Left ventricle myocardium inferior (tissue), 1 donor: Measurements from ENCODE around the gene DLG2. TPM values are rescaled to one million over a fixed set of nuclear protein-coding genes. Genes with fewer than 3 reads are reported as not detected.

Experiments
- DNase-seq: peaks from one replicate; pipeline ENCODE4 v3.0.0-alpha.2; 2020
- H3K27ac ChIP-seq: fragments of 200-600 bp; replicated peaks from 2 replicates; pipeline ENCODE4 v1.8.0; 2021
- H3K27me3 ChIP-seq: fragments of 200-600 bp; 2 replicates; pipeline ENCODE4 v1.8.0; 2021; ENCODE audit warnings: low read depth
- H3K36me3 ChIP-seq: fragments of 200-600 bp; 2 replicates; pipeline ENCODE4 v1.8.0; 2021
- H3K4me1 ChIP-seq: fragments of 200-600 bp; 2 replicates; pipeline ENCODE4 v1.8.0; 2021
- H3K4me3 ChIP-seq: fragments of 200-600 bp; 2 replicates; pipeline ENCODE4 v1.8.0; 2021; ENCODE audit warnings: mild to moderate bottlenecking, moderate library complexity
- H3K9me3 ChIP-seq: fragments of 200-600 bp; replicated peaks from 2 replicates; pipeline ENCODE4 v1.8.0; 2021
- CTCF ChIP-seq: fragments of 200-600 bp; IDR thresholded peaks from 2 replicates; pipeline ENCODE4 v1.8.0; 2021; ENCODE audit warnings: antibody characterized with exemption, mild to moderate bottlenecking, borderline replicate concordance
- intact Hi-C: fragments of 100-400 bp; cut with micrococcal nuclease; formaldehyde crosslinking; loops from one replicate; pipeline ENCODE4 v1.11.0; 2022
- total RNA-seq: library from RNA; stranded (reverse); fragmentation: NEBNext Ultra II Directional; extraction: Animal tissue kit (Norgen Biotek cat#: 25700); gene quantifications from one replicate; pipeline ENCODE4 v1.2.1, GENCODE V29; 2021
- donor health status: DM: no; HTN: yes; CAD: no; lungs with severe emphysema.

DLG2 gene
- total RNA-seq, 1 donor from 2014 or later, result 6.5 TPM

GRCh38 chr11:84675396-84676025 is 951.6 kb downstream of the DLG2 start:
- Histone ChIP-seq H3K27ac (no peak overlapping the region), H3K9me3 (no peaks in the 10 kb centered on the region), H3K4me1 (no peaks in the 10 kb centered on the region), H3K36me3 (no peaks in the 10 kb centered on the region), H3K27me3 (no peaks in the 10 kb centered on the region), H3K4me3 (no peak overlapping the region)
- no peak for DNase-seq
- intact Hi-C loops, result no loop called here
- TF ChIP-seq CTCF, result no peak

- intact Hi-C loops, result no loop called here
- TF ChIP-seq CTCF, result no peak
- Histone ChIP-seq H3K27ac (no peak overlapping the region), H3K9me3 (no peaks in the 10 kb centered on the region), H3K27me3 (no peaks in the 10 kb centered on the region), H3K4me1 (no peaks in the 10 kb centered on the region), H3K4me3 (no peak overlapping the region), H3K36me3 (no peaks in the 10 kb centered on the region)
- no peak for DNase-seq
Observed at GRCh38 chr11:84673753-84674152, 953.4 kb downstream of the DLG2 start.

- no peaks in the 10 kb centered on the region for H3K27me3 ChIP-seq
- H3K4me3 ChIP-seq, result no peak overlapping the region
- no peak for DNase-seq
- H3K27ac ChIP-seq, result no peak overlapping the region
- no peaks in the 10 kb centered on the region for H3K9me3 ChIP-seq
- TF ChIP-seq CTCF, result no peak
- H3K36me3 ChIP-seq, result no peaks in the 10 kb centered on the region
- no peaks in the 10 kb centered on the region for H3K4me1 ChIP-seq
- intact Hi-C loops, result no loop called here
Observed at GRCh38 chr11:84671325-84671999, 955.7 kb downstream of the DLG2 start.

- no peaks in the 10 kb centered on the region for H3K27me3 ChIP-seq
- no peak for TF ChIP-seq CTCF
- no peak overlapping the region for H3K27ac ChIP-seq
- intact Hi-C loops, result no loop called here
- no peaks in the 10 kb centered on the region for H3K4me1 ChIP-seq
- H3K36me3 ChIP-seq, result no peaks in the 10 kb centered on the region
- H3K9me3 ChIP-seq, result no peaks in the 10 kb centered on the region
- DNase-seq, result no peak
- H3K4me3 ChIP-seq, result no peak overlapping the region
Observed at GRCh38 chr11:84663731-84664130, 963.4 kb downstream of the DLG2 start.

GRCh38 chr11:84660257-84660977 is 966.7 kb downstream of the DLG2 start:
- no peaks in the 10 kb centered on the region for H3K9me3 ChIP-seq
- TF ChIP-seq CTCF, result no peak
- H3K4me3 ChIP-seq, result no peak overlapping the region
- intact Hi-C loops, result no loop called here
- no peaks in the 10 kb centered on the region for H3K4me1 ChIP-seq
- H3K27ac ChIP-seq, result no peak overlapping the region
- H3K27me3 ChIP-seq, result no peaks in the 10 kb centered on the region
- no peaks in the 10 kb centered on the region for H3K36me3 ChIP-seq
- no peak for DNase-seq
